GM06990 (cell line): ENCODE results near the gene DACT2.
"Not testable (repeated sequence)": the region's sequence is repeated elsewhere in the genome, so short reads cannot be mapped to it uniquely, and the experiment has no call there.

ENCODE experiments used
- DNase-seq: peaks from one replicate; pipeline ENCODE4 v3.0.0-alpha.2; 2011; ENCODE audit not compliant: insufficient read length; ENCODE audit errors: extremely low read depth
- H3K27me3 ChIP-seq: replicated peaks from 2 replicates; pipeline ENCODE4 v1.6.0; 2011; ENCODE audit warnings: low read length; ENCODE audit not compliant: control insufficient read depth, insufficient read depth
- H3K36me3 ChIP-seq: 2 replicates; pipeline ENCODE4 v1.5.1; 2011; ENCODE audit warnings: low read length; ENCODE audit not compliant: control insufficient read depth, insufficient read depth
- H3K4me3 ChIP-seq: replicated peaks from 2 replicates; pipeline ENCODE4 v1.5.1; 2011; ENCODE audit warnings: low read depth, mild to moderate bottlenecking, control low read depth, low read length
- TF ChIP-seq, protein P1 (sequence below): IDR thresholded peaks from 2 replicates; pipeline ENCODE4 v1.5.1; 2011; ENCODE audit warnings: low read length, control low read depth, mild to moderate bottlenecking, inconsistent platforms; ENCODE audit not compliant: insufficient read depth, poor library complexity, severe bottlenecking

The DACT2 gene

DNA sequence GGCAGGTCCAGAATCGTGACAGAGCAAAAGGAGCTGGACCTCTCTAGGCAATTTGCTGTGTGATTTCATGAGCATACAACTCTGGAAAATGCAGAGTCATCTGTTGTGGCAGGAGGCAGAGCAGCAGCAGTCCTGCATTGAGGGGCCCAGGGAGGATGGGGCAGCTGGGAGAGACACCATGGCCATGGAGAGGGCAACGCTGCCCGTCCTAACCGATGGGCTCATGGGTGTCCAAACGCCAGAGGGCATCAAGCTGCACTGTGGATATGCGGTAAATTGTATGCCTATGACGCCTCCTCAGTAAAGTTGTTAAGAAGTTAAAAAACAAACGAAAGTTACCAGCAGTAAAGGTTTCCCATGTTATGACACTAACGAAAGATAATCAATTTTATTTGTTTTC lies 42.2 kb upstream of the DACT2 start:
- H3K36me3 ChIP-seq, result no peaks in the 10 kb centered on the region
- no peak overlapping the region for H3K4me3 ChIP-seq
- no peak for DNase-seq
- TF ChIP-seq, protein P1, sequence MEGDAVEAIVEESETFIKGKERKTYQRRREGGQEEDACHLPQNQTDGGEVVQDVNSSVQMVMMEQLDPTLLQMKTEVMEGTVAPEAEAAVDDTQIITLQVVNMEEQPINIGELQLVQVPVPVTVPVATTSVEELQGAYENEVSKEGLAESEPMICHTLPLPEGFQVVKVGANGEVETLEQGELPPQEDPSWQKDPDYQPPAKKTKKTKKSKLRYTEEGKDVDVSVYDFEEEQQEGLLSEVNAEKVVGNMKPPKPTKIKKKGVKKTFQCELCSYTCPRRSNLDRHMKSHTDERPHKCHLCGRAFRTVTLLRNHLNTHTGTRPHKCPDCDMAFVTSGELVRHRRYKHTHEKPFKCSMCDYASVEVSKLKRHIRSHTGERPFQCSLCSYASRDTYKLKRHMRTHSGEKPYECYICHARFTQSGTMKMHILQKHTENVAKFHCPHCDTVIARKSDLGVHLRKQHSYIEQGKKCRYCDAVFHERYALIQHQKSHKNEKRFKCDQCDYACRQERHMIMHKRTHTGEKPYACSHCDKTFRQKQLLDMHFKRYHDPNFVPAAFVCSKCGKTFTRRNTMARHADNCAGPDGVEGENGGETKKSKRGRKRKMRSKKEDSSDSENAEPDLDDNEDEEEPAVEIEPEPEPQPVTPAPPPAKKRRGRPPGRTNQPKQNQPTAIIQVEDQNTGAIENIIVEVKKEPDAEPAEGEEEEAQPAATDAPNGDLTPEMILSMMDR, result no peak
- no peaks in the 10 kb centered on the region for H3K27me3 ChIP-seq

DNA sequence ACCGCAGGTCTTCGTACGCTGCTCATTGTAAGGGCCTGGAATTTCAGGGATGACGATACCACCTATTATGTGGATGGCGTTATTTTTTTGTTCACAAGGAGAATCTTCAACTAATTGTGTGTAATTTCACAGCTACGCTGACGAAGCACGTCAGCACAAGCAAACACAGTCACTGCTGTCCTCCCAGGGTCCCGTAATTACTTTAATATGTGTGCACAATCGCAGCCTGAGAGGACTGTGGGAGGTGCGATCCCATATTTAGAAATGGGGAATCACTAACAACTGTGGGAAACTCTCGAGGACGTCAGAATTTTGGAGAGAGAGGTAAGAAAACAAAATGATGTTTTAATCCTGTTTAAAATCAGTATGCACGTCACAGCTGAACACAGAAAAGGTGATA lies 40.2 kb upstream of the DACT2 start:
- H3K27me3 ChIP-seq, result no peaks in the 10 kb centered on the region
- TF ChIP-seq, protein P1, result no peak
- H3K36me3 ChIP-seq, result no peaks in the 10 kb centered on the region
- no peak for DNase-seq
- H3K4me3 ChIP-seq, result no peak overlapping the region

DNA sequence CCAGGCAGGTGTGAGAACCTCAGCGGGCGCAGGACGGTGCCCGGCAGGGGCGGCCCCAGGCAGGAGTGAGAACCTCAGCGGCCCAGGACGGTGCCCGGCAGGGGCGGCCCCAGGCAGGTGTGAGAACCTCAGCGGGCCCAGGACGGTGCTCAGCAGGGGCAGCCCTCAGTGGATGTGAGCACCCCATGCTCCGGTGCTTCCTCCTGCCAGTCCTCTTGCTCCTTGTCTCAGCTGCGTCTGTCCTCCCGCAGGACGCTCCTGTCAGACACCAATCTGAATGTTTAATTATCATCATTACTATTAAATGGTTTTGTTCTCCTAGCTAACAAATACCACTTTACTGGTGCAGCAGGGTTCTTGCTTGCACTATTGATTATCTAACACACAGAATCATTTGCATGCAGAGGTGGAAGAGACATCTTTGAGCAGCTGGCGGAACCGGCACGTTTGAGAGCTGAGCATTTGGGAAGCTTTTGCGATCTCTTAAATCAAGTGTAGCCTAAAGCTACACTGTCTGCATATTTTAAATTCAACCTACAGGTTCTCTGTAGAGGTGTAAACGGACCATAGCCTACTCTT lies 39.4 kb upstream of the DACT2 start:
- no peak for DNase-seq
- no peaks in the 10 kb centered on the region for H3K36me3 ChIP-seq
- H3K27me3 ChIP-seq, result no peaks in the 10 kb centered on the region

DNA sequence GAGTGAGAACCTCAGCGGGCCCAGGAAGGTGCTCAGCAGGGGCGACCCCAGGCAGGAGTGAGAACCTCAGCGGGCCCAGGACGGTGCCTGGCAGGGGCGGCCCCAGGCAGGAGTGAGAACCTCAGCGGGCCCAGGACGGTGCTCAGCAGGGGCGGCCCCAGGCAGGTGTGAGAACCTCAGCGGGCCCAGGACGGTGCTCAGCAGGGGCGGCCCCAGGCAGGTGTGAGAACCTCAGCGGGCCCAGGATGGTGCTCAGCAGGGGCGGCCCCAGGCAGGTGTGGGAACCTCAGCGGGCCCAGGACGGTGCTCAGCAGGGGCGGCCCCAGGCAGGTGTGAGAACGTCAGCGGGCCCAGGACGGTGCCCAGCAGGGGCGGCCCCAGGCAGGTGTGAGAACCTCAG lies 37.3 kb upstream of the DACT2 start:
- DNase-seq, H3K27me3 ChIP-seq, H3K4me3 ChIP-seq, H3K36me3 ChIP-seq: not testable (repeated sequence)

More for the DNA sequence above, 39.4 kb upstream of the DACT2 start:
- H3K4me3 ChIP-seq, result no peak overlapping the region
- TF ChIP-seq, protein P1, result no peak

DNA sequence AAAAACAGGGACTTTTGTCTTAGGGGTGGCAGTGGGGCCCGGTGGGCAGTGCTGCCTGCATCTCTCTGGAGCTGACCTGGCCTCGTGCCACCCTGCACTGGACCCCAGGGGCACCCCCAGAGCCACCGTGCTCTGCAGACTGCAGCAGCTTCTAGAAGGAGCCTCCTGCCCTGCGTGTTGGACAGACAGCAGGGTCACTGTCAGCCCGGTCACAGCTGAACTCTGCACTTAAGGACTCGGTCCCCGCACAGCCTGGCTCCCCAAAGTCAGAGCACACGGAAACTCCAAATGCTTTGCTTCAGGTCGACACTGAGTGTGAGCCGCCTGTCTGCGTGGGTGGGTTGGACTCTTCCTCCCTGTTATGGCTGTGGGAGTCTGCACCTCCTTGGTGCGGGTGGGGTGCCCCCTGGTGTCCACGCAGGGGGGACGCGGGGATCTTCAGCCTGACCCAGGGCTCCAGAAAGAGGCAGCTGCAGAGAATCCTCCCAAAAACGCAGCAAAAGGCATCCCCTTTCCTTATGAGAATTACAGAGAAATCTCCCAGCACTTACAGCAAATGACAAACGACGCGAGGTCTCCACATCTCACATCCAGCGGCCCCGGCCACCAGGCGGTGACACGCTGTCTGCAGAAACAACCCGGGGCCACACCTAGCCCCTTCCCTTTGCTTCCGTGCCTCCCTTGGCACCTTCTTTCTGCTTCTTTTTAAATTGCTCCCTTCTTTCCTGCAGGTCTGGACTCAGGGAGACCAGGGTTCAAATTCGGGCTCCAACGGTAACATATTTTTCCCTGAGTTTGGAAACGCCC lies 36.3 kb upstream of the DACT2 start:
- DNase-seq, result no peak
- H3K36me3 ChIP-seq, result no peaks in the 10 kb centered on the region
- no peak overlapping the region for H3K4me3 ChIP-seq
- TF ChIP-seq, protein P1, result no peak
- no peaks in the 10 kb centered on the region for H3K27me3 ChIP-seq

DNA sequence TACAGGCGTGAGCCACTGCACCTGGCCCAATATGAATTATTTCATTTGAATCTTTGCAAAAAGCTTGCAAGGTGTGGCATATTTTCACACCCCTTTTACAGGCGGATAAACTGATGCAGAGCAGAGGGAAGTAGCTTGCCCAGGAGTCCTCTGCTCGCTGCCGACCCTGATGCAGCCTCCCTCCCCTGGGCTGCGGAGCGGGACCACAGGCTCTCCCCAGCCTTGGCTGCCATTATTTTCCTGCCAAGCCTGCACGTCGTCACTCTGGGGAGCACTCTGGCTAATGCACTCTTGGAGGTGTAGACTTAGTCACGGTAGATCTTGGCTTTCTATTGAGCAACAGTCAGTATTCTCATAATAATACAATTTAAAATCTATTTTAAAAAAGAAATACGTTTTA lies 34.8 kb upstream of the DACT2 start:
- Histone ChIP-seq H3K27me3 (no peaks in the 10 kb centered on the region), H3K36me3 (no peaks in the 10 kb centered on the region), H3K4me3 (no peak overlapping the region)
- DNase-seq, result no peak
- TF ChIP-seq, protein P1, result no peak
